CD4-positive, alpha-beta T cell treated with Interleukin-6 for 4 hours (primary cell): Measurements from ENCODE around the gene IMMP2L.

Experiments used
- DNase-seq: peaks from one replicate; pipeline ENCODE4 v3.0.0-alpha.2; 2020; ENCODE audit warnings: mixed read lengths

The IMMP2L gene

DNA sequence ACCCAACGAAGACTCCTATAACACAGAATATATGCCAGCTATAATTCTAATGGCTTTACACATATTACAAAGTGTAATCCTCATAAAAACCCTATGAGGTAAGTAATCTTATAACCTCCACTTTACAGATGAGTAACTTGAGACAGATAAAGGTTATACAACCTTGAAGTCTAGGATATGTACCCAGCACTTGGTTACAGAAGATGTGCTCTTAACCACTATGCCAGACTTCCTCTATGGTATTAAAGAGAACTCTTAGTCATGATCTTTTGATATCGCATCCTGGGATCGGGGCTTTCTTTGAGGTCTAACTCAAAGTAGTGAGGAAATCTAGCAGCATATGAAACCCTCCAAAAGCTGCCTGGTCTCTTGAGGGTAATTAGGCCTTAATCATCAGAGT, 790.6 kb downstream of the IMMP2L start:
- DNase-seq = no peak

DNA sequence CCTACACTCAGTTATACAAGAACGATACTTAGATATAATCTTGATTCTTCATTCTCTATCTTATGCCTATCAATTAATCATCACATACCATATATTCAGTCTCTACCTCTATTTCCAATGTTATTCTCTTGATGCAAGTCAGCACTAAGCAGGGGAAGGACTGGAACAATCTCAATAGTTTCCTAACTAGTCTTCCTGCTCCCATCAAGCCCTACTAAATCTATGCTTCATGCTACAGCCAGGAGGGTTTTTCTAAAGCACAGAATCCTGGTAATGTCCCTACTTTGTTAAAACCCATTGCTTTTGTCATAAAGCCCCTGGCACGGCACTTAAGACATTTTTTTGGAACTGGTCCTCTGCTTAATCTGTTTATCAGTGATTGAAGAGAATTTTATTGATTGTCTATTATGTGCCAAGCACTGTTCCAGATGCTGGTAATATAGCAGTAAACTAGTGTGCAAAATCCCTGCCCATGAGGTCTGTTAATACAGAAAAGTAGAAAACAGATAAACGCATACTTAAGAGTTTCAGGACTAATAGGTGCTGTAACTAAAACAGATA, 794.7 kb downstream of the IMMP2L start:
- no peak for DNase-seq

DNA sequence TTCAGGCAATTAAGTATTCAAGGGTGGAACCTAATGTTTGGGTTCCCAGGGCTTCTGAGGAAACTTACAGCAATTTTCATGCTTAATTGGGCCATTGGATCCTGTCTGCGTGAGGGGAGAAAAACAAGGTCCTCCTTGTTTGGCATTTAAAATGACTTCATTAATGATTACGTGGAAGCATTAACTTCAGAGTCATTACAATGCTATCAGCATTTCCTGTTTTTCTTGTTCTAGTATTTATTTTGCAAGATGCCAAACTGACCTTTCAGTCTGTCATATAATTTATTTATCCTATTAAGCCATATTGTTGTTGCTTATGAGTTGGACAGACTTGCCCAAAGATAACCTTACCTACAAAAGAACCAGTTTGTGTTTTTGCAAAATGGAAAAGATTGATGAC, 795.4 kb downstream of the IMMP2L start:
- no peak for DNase-seq

DNA sequence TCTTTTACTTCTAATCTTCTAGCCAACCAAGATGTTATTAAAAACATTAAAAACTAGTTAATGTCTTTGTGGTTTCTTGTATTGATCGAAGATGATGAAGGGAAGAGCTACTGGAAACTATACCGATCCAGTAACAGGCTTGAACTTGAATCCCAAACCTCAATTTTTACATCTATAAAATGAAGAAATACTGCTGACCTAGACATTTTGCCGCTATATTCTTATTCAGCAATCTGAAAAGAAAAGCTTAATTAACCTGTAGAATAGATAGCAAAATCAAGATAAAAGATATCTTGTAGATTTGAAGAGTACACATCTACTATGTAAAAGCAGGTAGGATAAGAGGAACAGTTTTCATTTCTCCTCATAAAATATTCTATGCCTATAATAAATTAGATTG, 797.4 kb downstream of the IMMP2L start:
- no peak for DNase-seq

DNA sequence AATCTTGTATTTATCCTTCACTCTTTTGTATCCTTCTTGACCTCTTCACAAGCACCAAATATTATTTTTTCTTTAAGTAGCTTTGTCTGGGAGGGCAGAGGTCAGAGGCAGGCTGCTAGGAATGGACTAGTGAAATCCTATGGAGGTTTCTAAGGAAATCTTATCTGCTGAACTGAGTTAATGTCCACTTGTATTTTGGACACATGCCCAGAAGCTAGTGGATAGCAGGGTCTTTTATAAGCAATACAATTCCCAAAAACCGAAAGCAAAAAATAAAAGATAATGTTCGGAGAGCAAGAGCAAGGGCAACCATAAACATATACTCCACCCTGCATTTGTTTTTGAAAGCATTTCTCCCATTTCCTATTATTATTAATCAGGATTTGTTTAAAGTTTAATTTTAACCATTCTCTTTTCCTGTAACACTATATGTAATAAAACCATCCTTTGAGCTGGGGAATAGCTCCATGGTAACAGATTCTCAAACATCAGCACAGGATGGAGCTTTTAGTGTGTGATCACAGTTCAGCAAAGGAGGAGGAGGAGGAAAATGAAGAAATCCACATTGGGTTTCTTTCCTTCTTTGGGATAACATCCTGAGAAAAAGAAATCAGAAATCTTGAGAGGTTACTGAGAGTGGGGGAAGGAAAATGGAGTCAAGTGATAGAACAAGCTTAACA, 799.6 kb downstream of the IMMP2L start:
- no peak for DNase-seq

DNA sequence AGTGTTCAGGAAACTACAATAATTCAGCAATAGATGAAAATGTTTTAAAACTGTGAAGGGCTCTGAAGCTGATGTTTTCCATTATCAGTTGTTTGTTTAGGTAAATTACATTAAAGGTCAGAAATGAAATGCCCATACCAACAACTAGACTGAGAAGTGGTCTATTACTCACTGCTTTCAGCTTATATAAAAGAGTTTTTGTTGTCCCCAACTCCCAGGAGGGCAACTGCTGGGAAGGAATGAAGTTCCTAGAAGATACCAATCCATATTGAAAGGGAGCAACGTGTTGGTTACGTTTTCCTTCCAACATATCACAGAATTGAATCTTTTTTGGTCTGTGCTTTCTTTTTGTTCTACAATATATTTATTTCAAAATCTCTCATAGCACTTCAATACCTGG, 802.0 kb downstream of the IMMP2L start:
- DNase-seq = no peak

DNA sequence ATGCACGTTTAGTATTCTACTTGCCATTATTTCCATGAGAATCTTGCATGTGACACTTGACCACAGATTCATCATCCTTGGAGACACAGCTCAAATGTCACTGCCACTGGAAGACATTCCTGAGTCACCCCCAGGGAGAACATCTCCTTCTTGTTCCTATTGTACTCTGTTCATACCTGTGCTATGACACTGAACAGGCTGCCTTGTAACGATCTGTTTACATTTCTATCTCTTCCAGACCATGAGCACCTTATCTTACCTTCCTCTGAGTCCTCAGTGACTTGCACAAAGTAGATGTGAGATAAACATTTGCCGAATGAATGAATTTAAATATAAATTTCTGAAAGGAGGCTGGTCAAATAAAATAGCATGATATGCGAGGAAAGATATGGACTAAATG, 803.2 kb downstream of the IMMP2L start:
- DNase-seq = no peak

DNA sequence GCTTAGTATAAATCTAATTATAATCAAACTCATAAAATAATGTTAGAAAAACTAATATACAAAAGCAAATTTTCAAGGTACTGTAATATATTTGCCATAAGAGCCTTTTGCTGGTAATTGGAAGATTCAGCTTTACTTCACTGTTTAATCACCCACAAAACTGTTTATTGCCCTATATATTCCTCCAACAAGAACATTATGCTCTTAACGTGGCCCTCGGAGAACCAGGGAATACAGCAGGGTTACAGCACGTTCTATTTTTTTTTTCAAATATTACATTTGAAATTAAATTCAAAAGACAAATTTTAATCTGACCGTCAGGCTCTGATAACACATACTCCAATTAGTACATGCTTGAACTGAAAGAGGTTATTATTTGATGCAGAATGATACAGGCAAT, 807.6 kb downstream of the IMMP2L start:
- DNase-seq = no peak

DNA sequence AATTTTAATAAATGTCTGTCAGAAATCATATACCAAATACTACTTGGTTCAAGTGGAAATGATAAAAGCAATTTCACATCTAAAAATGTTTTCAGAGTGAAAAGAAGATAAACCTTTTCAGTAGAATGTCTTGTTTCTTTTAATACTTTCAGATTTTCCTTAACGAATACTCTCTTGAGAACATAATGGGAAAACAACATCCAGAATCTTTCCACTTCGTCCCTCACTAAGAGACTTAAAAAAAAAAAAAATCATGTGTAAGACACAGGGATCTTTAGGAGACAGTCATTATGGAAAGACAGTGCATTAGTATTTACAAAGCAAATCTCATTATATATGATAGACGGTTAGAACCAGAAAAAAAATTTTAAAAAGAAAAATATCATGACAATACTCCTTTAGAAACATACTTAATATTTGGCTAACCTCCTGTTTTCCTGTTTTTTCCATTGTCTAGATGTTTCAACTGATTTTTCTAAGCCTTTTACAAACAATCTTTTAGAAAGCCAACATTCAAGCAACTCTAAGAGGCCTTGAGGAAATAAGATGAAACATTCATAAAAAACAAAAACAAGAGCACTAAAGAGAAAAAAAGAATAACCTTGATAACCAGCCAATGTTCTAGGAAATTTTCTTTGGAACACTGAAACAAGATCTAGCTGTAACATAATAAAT, 811.2 kb downstream of the IMMP2L start:
- no peak for DNase-seq

DNA sequence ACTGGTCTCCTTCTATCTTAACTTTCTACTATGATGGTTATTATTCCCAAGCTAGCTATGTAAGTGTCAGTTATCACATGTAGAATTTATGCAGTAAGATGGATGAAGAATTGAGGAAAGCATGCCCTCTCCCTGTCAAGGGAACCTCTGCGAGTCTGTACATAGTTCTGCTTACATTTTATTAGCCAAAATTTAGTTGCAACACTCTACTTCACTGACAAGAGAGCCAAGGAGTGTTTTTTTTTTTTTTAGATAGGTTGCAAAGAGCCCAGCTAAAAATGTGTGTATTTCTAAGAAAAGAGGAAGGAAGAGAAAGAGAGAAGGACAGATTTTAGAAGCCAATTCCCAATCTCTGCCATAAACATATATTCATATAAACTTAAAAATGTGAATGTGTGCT, 829.1 kb downstream of the IMMP2L start:
- no peak for DNase-seq

DNA sequence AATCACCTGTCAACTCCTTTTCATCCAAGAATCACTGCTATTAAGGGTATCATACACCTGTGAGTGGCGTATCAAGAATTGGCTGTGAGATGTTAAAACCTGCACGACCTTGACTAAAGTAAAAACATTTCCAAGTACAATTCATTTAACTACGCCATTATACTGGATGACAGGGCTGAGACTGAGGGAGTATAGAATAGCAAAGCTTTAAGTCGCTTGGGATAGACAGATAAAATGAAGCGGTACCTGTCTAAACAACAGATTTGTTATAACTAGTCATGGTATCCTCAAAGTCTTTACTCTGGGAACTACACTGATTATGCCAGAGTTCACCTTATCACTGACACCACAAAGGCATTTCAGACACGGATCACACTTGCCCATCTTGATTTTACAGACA, 837.5 kb downstream of the IMMP2L start:
- DNase-seq = no peak

DNA sequence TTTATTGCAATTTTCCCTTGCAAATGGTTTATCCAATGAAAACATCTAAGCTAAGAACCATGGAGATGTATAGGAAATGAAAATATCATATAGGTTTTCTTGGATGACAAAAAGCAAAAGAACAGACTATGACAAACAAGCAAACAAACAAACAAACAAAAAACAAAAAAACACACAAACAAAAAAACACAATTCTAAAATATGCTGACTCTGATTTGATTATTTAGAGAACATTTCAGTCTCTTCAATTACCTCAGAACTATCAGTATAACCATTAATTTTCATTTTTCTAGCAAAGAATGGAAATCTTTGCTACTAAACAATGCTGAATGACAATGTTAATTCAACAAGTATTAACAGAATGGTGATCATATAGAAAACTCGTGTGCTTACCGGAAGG, 840.9 kb downstream of the IMMP2L start:
- no peak for DNase-seq

DNA sequence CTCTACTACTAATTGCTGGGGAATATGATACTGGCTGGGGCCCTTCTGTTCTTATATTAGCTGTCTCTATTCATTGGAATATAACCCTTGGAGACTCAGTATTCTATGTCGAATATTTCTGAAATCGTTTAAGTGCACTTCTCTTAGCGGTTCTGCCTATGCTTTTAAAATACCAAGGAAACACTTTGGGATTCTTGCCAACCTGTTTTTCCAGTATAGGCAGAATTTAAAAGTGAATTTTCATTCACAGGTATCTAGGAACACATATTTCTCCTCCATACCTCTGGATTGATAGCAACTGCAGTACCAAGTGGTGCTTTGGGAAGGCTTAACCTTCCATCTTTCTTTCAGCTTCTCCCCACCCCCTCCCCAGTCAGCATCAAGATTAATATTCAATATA, 841.7 kb downstream of the IMMP2L start:
- no peak for DNase-seq

DNA sequence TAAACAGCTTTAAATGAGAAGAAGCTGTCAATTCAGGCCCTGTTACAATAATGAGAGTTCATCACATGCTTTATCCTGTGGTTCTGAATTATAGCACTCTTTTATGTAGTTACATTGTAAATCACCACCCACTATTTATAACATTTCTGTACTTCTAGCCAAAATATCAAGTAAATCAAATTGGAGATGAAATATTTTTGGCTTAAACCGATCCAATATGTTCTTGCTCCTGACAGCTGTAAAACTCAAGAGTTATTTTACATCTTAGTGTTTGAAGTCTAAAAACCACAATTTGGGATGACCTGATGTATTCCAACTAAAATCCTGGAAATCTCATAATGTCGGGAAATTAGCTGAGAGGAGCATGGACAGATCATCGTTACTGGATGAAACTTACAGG, 842.6 kb downstream of the IMMP2L start:
- DNase-seq = no peak

DNA sequence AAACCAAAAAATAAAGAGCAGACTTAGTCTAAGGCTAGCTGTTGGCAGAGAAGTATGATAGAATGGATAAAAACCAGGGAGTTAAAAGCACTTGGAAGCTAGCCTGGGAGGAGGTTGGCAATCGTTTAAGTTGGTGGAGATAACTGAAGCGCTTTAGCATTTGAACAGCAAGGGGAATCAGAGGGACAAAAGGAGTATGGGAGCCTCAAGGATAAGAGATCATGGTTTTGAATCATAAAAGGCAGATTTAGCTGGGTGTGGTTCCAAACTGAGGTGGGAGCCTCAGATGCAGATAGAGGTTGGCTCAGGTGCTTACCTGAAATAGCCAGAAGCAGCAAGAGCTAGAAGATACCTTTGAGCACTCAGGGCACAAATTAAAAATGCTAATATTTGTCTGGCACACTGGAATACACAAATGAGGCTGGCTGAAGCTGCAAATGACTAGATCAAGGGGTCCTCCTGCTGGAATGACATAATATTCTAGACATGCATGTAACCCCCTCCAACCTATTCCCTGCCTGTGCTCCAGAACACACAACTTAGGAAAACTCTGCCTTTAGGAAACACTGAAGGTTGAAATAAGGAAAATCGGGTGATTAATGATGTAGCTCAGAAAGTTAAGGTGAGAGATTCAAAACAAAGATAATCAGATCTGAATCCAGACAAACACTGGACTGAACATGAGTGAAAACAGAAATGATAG, 843.6 kb downstream of the IMMP2L start:
- DNase-seq = no peak

DNA sequence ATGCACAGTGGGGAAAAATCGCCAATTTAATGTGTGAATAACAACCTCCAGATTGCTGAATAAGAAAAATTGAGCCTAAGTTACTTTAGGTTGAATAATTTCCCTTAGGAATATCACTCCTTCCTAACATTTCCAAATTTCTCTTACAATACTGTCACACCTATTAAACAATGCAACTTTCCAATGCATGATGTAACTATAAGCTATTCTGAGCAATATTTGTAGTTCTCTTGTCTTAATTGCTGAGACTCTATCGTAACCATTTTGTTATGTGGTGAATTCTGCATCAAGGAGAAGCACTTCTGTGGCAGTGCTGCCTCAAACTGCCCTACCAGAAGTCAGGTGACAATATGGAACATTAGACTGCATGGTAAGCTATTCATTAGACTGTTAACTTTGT, 858.1 kb downstream of the IMMP2L start:
- DNase-seq = no peak

DNA sequence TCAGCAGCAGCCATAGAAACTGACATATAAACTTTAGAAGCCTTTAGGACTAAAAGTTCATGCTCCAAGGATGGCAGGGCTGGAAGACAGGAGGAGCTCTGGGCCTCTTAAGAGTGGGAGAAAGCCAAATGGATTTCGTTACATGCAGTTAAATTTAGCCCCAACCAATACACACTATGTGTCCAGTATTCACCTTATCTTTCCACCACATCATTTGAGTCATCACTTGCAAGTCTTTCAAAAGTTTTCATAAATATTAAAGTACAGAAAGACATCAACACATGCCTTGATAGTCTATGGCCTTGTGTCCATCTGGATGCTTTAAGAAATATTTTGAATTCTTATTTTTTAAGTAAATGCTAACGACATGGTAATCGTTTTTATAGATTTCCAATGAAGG, 863.7 kb downstream of the IMMP2L start:
- DNase-seq = no peak

DNA sequence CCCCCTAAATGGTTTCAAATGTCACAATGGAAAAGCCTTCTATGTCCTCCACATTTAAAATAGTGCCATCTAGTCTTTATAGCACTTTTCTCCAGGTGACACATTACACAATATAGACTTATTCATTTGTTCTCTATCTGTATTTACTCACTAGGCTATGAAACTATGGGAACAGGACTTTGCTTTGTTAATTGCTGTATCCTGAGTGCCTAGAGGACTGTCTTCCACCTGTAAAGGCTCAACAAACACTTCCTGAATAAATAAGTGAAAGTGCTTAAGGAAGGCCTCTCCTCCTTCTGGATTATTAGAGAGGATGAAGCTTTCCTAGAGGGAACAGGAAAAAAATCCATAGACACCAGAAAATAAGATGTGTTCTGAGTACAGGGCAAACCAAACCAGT, 868.9 kb downstream of the IMMP2L start:
- no peak for DNase-seq

DNA sequence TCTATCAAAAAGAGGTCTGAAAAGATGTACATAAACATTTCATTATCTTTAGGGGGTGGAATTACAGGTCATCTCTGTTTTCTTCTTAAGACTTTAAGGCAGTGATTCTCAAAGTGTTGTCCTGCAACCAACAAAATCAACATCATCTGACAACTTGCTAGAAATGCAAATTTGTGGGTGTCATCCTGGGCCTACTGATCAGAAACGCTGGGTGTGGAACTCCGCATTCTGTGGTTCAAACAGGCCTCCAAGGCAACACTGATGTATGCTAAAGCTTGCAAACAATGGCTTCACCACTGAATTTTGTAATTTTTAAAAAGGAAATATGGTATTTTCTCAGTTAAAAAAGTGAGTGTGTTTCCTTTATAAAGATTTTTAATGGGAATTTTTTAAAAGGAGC, 873.4 kb downstream of the IMMP2L start:
- no peak for DNase-seq

DNA sequence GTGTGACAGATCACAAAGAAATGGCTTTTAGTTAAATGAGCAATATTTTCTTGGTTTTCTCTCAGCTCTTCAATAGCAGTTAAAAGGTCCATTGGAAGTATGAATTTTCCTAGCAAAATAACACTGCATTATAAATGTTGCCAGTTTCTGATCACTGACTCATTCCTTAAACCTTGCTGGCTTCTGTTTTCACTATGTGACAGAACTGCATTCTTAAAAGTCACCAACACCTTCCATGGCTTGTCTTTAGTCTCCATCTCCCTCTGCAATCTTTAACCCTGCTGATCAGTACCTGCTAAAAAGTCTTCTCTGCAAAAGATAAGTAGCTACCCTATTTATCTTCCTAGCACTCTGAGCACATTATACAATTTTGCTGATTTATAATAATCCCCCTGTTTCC, 876.4 kb downstream of the IMMP2L start:
- DNase-seq = no peak

DNA sequence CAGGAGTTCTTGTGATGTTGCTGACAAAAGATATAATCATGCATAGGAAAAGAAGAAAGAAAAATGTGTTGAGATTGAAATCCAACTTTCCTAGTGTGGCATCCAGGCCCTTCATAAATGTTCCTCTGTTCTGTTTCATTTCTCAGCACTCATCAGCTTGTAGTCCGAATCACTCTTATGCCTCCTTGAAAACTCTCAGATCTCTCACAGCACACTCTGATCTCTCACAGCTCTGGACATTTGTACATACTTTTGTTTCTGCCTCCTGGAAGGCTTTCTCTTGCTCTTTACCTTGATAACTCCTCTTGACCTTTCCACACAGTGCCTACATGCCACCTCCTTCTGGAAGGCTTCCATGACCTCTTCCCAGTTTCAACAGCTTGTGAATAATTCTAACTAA, 880.4 kb downstream of the IMMP2L start:
- DNase-seq = no peak

DNA sequence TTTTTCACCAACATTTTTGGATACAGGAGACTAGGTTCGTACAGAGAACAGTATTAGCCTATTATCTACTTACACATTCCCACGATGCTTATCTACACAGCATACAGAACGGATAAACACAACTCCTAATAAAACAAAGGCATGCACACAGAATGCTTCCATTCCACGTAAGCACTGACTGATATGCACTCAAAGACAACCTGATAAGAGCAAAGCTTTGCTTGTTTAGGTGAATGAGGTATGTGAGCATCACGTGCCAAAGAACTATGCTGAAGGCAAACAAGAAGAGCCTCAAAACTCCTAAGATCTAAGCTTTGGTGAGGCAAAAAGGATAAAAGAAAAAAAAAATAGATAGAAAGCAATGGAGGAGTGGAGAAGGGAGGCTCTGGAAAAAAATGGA, 884.9 kb downstream of the IMMP2L start:
- DNase-seq = no peak

DNA sequence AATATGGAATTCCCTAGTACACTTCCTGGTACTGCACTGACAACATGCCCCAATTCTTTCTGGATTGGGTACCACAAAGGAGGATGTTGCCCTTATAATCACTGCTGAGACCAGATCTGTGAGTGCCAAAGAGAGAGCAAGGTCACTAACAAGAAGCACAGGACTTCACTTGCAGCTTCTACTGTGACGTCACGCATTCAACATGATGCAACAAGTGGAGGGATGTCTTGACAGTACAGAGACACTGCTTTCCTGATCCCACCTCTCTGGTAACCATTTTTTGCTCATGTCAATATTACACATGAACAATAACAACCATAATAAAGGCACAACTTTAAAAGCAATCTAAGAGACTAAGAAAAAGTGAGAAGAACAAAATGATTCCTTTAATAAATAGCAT, 885.5 kb downstream of the IMMP2L start:
- DNase-seq = no peak
